Neural progenitor cell (in vitro differentiated cells): Measurements from ENCODE around the gene PRPF40A. TPM values are rescaled to one million over a fixed set of nuclear protein-coding genes. Genes with fewer than 3 reads are reported as not detected.

Source experiments
- DNase-seq: peaks from one replicate; pipeline ENCODE4 v3.0.0-alpha.2; 2016; ENCODE audit warnings: low spot score
- H2AFZ ChIP-seq: fragments of 200-600 bp; sonication (generic); replicated peaks from 2 replicates; pipeline ENCODE4 v1.6.1; 2016; ENCODE audit warnings: antibody characterized with exemption
- H3F3A ChIP-seq: fragments of 200-600 bp; sonication (generic); 2 replicates; pipeline ENCODE4 v1.6.1; 2016; ENCODE audit warnings: antibody characterized with exemption, low read depth
- H3K27ac ChIP-seq: fragments of 200-600 bp; sonication (generic); 2 replicates; pipeline ENCODE4 v1.5.1; 2016; ENCODE audit warnings: mild to moderate bottlenecking
- H3K27me3 ChIP-seq: fragments of 200-600 bp; sonication (generic); 2 replicates; pipeline ENCODE4 v1.6.1; 2016; ENCODE audit warnings: mild to moderate bottlenecking, moderate library complexity
- H3K36me3 ChIP-seq: fragments of 200-600 bp; sonication (generic); 2 replicates; pipeline ENCODE4 v1.5.1; 2016
- H3K4me1 ChIP-seq: fragments of 200-600 bp; sonication (generic); 2 replicates; pipeline ENCODE4 v1.6.1; 2016; ENCODE audit warnings: mixed run types
- H3K4me2 ChIP-seq: fragments of 200-600 bp; sonication (generic); 2 replicates; pipeline ENCODE4 v1.6.1; 2016
- H3K4me3 ChIP-seq: fragments of 200-600 bp; sonication (generic); 2 replicates; pipeline ENCODE4 v1.5.1; 2016
- H3K79me2 ChIP-seq: fragments of 200-600 bp; sonication (generic); 2 replicates; pipeline ENCODE4 v1.6.1; 2016; ENCODE audit warnings: low read depth
- H3K9ac ChIP-seq: fragments of 200-600 bp; sonication (generic); 2 replicates; pipeline ENCODE4 v1.6.1; 2016
- H3K9me3 ChIP-seq: fragments of 200-600 bp; sonication (generic); 2 replicates; pipeline ENCODE4 v1.5.1; 2016; ENCODE audit warnings: low read depth
- H4K20me1 ChIP-seq: fragments of 200-600 bp; sonication (generic); 2 replicates; pipeline ENCODE4 v1.6.1; 2016; ENCODE audit warnings: low read depth
- H3K27ac Mint-ChIP-seq: 3 replicates; pipeline ENCODE4 v1.8.0; 2021; ENCODE audit warnings: mixed read lengths
- H3K27me3 Mint-ChIP-seq: 2 replicates; pipeline ENCODE4 v1.8.0; 2022; ENCODE audit warnings: low read depth, mild to moderate bottlenecking, inconsistent platforms, moderate library complexity, mixed read lengths; ENCODE audit not compliant: insufficient read depth
- H3K36me3 Mint-ChIP-seq: 3 replicates; pipeline ENCODE4 v1.8.0; 2021; ENCODE audit warnings: mixed read lengths
- H3K4me1 Mint-ChIP-seq: 3 replicates; pipeline ENCODE4 v1.8.0; 2021; ENCODE audit warnings: mixed read lengths
- H3K4me3 Mint-ChIP-seq: 3 replicates; pipeline ENCODE4 v1.8.0; 2021; ENCODE audit warnings: mild to moderate bottlenecking, moderate library complexity, mixed read lengths
- H3K9me3 Mint-ChIP-seq: 3 replicates; pipeline ENCODE4 v1.8.0; 2020; ENCODE audit warnings: mixed read lengths
- CTCF ChIP-seq: fragments of 200-600 bp; sonication (generic); IDR thresholded peaks from 2 replicates; pipeline ENCODE4 v1.5.1; 2017; ENCODE audit warnings: antibody characterized with exemption, mild to moderate bottlenecking
- EZH2 ChIP-seq: fragments of 200-600 bp; sonication (generic); IDR thresholded peaks from 2 replicates; pipeline ENCODE4 v1.6.1; 2017; ENCODE audit warnings: antibody characterized with exemption, mild to moderate bottlenecking, moderate library complexity
- EZH2phosphoT487 ChIP-seq: fragments of 200-600 bp; sonication (generic); IDR thresholded peaks from 2 replicates; pipeline ENCODE4 v1.6.1; 2017; ENCODE audit warnings: antibody characterized with exemption
- total RNA-seq: library from RNA; depleted of rRNA; stranded (reverse); fragments of >200 nt; gene quantifications from 2 replicates; pipeline ENCODE4 v1.2.3, GENCODE V29; 2015; ENCODE audit warnings: low replicate concordance

PRPF40A gene
- total RNA-seq, 1 donor from 2014 or later, result 257 TPM

DNA sequence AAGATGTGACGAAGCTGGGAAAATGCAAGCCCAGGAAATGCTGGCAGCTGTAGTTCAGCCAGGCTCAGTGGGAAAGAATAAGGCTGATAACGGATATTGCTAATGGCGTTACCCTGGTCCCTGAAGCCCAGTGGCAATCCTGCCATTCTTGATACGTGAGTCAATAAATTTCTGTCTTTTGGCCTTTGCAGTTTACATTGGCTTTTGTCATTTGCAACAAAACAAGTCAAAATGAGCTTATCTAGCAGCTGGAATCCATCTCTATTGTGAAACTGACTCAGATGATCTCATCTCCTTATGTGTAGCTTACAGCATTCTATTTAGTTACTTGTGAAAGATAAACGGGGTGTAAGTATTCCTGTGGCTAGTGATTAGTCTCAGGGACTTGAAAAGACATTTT, 44.9 kb upstream of the PRPF40A start:
- no peaks in the 10 kb centered on the region for H3K79me2 ChIP-seq
- H3K36me3 ChIP-seq, result peaks cover 4% of the 10 kb centered on the region
- peak overlapping the region; percentile 7 for H3K27ac ChIP-seq
- Mint-ChIP-seq H3K27ac (no peak overlapping the region), H3K9me3 (no peaks in the 10 kb centered on the region), H3K27me3 (no peaks in the 10 kb centered on the region), H3K36me3 (peaks cover 24% of the 10 kb centered on the region), H3K4me1 (peaks cover 9% of the 10 kb centered on the region), H3K4me3 (no peak overlapping the region)
- no peaks in the 10 kb centered on the region for H3K9me3 ChIP-seq
- H4K20me1 ChIP-seq, result no peaks in the 10 kb centered on the region
- no peak for TF ChIP-seq CTCF
- no peak for TF ChIP-seq EZH2phosphoT487
- TF ChIP-seq EZH2, result no peak
- H3K4me1 ChIP-seq, result peaks cover 5% of the 10 kb centered on the region
- no peak overlapping the region for H3K4me3 ChIP-seq
- no peak overlapping the region for H2AFZ ChIP-seq
- DNase-seq, result peak; percentile 30
- H3K9ac ChIP-seq, result no peak overlapping the region
- peaks cover 16% of the 10 kb centered on the region for H3F3A ChIP-seq
- H3K4me2 ChIP-seq, result no peak overlapping the region
- no peaks in the 10 kb centered on the region for H3K27me3 ChIP-seq

DNA sequence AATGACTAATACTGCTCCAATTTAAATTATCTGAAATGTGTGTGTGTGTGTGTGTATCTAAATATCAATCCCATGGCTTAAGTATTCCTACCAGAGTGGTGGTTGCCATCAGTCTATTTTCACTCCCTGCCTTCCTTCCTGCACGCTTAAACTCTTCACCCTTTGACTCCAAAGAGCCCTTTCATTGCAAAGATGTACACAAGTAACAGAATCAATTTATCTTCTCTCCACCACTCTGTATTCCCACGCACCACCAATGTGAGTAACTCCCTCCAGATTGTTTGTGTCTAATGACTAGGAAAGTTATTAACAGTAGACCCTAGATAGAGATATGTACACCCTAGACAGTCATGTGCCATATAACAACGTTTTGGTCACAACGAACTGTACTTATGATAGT, 44.0 kb upstream of the PRPF40A start:
- no peak overlapping the region for H2AFZ ChIP-seq
- H3K4me1 ChIP-seq, result peaks cover 5% of the 10 kb centered on the region
- DNase-seq, result no peak
- Mint-ChIP-seq H3K4me1 (peaks cover 9% of the 10 kb centered on the region), H3K27ac (no peak overlapping the region), H3K36me3 (peaks cover 32% of the 10 kb centered on the region), H3K27me3 (no peaks in the 10 kb centered on the region), H3K9me3 (no peaks in the 10 kb centered on the region), H3K4me3 (no peak overlapping the region)
- H3K36me3 ChIP-seq, result peaks cover 10% of the 10 kb centered on the region
- no peaks in the 10 kb centered on the region for H3K27me3 ChIP-seq
- H3K9ac ChIP-seq, result no peak overlapping the region
- H3K79me2 ChIP-seq, result peaks cover 1% of the 10 kb centered on the region
- no peak overlapping the region for H3K4me3 ChIP-seq
- no peaks in the 10 kb centered on the region for H4K20me1 ChIP-seq
- H3K27ac ChIP-seq, result no peak overlapping the region
- H3K9me3 ChIP-seq, result no peaks in the 10 kb centered on the region
- H3K4me2 ChIP-seq, result no peak overlapping the region
- TF ChIP-seq EZH2phosphoT487 (no peak), EZH2 (no peak), CTCF (no peak)
- H3F3A ChIP-seq, result peaks cover 16% of the 10 kb centered on the region

- Mint-ChIP-seq H3K9me3 (peaks cover 6% of the 10 kb centered on the region), H3K36me3 (peaks cover 40% of the 10 kb centered on the region)
Observed at GRCh38 chr2:152759290-152760072, 42.2 kb upstream of the PRPF40A start.

More at GRCh38 chr2:152759290-152760072, 42.2 kb upstream of the PRPF40A start:
- Histone ChIP-seq H2AFZ (no peak overlapping the region), H3K36me3 (peaks cover 15% of the 10 kb centered on the region), H3K9me3 (no peaks in the 10 kb centered on the region), H3K4me1 (peaks cover 5% of the 10 kb centered on the region), H3K27me3 (no peaks in the 10 kb centered on the region), H4K20me1 (peaks cover 8% of the 10 kb centered on the region), H3K27ac (no peak overlapping the region), H3K79me2 (peaks cover 6% of the 10 kb centered on the region), H3K4me2 (no peak overlapping the region), H3F3A (peaks cover 16% of the 10 kb centered on the region), H3K4me3 (no peak overlapping the region), H3K9ac (no peak overlapping the region)
- no peaks in the 10 kb centered on the region for H3K27me3 Mint-ChIP-seq
- no peak overlapping the region for H3K27ac Mint-ChIP-seq
- H3K4me3 Mint-ChIP-seq, result no peak overlapping the region
- no peak for DNase-seq
- TF ChIP-seq EZH2phosphoT487, result no peak
- no peak for TF ChIP-seq EZH2
- TF ChIP-seq CTCF, result no peak
- peaks cover 9% of the 10 kb centered on the region for H3K4me1 Mint-ChIP-seq
